Parathyroid adenoma (tissue), 2 donors: ENCODE results near the gene CSMD2.

ENCODE experiments used
- H2AFZ ChIP-seq: fragments of 300-600 bp; sonication (generic); one replicate; pipeline ENCODE4 v1.7.0; 2017; ENCODE audit warnings: antibody characterized with exemption, mild to moderate bottlenecking
- H3K27ac ChIP-seq: fragments of 300-600 bp; sonication (generic); one replicate; pipeline ENCODE4 v1.7.0; 2017
- H3K27me3 ChIP-seq: fragments of 300-600 bp; sonication (generic); one replicate; pipeline ENCODE4 v1.7.0; 2017; ENCODE audit warnings: low read length; ENCODE audit not compliant: control insufficient read depth, insufficient read depth
- H3K36me3 ChIP-seq: fragments of 300-600 bp; sonication (generic); one replicate; pipeline ENCODE4 v1.7.0; 2017; ENCODE audit warnings: low read length; ENCODE audit not compliant: control insufficient read depth, insufficient read depth
- H3K4me1 ChIP-seq: fragments of 300-600 bp; sonication (generic); one replicate; pipeline ENCODE4 v1.7.0; 2017; ENCODE audit warnings: control low read depth
- H3K4me2 ChIP-seq: fragments of 300-600 bp; sonication (generic); one replicate; pipeline ENCODE4 v1.7.0; 2017; ENCODE audit warnings: low read length
- H3K4me3 ChIP-seq: fragments of 300-600 bp; sonication (generic); one replicate; pipeline ENCODE4 v1.7.0; 2017; ENCODE audit warnings: low read depth, low read length
- H3K79me2 ChIP-seq: fragments of 300-600 bp; sonication (generic); one replicate; pipeline ENCODE4 v1.7.0; 2017; ENCODE audit warnings: control low read depth
- H3K9ac ChIP-seq: fragments of 300-600 bp; sonication (generic); one replicate; pipeline ENCODE4 v1.7.0; 2017; ENCODE audit warnings: mild to moderate bottlenecking
- H3K9me3 ChIP-seq: fragments of 300-600 bp; sonication (generic); one replicate; pipeline ENCODE4 v1.7.0; 2017; ENCODE audit warnings: low read length; ENCODE audit not compliant: control insufficient read depth
- CTCF ChIP-seq: fragments of 300-600 bp; sonication (generic); IDR thresholded peaks from one replicate; pipeline ENCODE4 v1.7.0; 2017; ENCODE audit warnings: antibody characterized with exemption, mild to moderate bottlenecking
- donor health status: primary hyperparathyroidism.

The CSMD2 gene

GRCh38 chr1:33814166-33814565 lies 350.9 kb downstream of the CSMD2 start:
- H3K79me2 ChIP-seq, result no peaks in the 10 kb centered on the region
- no peak overlapping the region for H3K9ac ChIP-seq
- no peak overlapping the region for H3K27ac ChIP-seq
- H3K9me3 ChIP-seq, result no peaks in the 10 kb centered on the region
- H3K4me3 ChIP-seq, result no peak overlapping the region
- H2AFZ ChIP-seq, result no peak overlapping the region
- no peaks in the 10 kb centered on the region for H3K4me1 ChIP-seq
- TF ChIP-seq CTCF, result no peak
- no peaks in the 10 kb centered on the region for H3K36me3 ChIP-seq
- H3K27me3 ChIP-seq, result no peaks in the 10 kb centered on the region
- no peak overlapping the region for H3K4me2 ChIP-seq

DNA sequence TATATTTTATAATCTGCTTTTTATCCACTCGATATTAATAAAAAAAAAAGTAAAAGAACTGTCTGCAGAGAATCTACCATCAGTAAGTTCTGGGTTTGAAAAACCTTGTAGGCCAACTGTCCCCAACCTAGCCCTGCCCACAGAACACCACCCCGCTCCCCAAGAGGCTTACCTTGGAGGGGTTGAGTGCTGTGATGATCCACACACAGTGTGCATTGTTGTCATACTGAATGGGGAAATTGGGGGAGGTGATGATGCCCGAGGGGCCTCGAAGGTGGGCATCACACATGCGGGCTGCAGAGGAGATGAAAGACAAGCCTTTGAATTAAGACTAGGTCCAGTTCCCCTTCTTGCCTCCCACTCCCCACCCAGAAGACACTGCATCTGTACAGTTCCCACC lies 354.5 kb downstream of the CSMD2 start:
- H3K9me3 ChIP-seq, result no peaks in the 10 kb centered on the region
- no peak overlapping the region for H3K27ac ChIP-seq
- H3K27me3 ChIP-seq, result no peaks in the 10 kb centered on the region
- H3K4me1 ChIP-seq, result no peaks in the 10 kb centered on the region
- no peak overlapping the region for H3K4me2 ChIP-seq
- no peak overlapping the region for H3K9ac ChIP-seq
- H3K79me2 ChIP-seq, result no peaks in the 10 kb centered on the region
- no peak overlapping the region for H2AFZ ChIP-seq
- TF ChIP-seq CTCF, result no peak
- H3K36me3 ChIP-seq, result no peaks in the 10 kb centered on the region
- no peak overlapping the region for H3K4me3 ChIP-seq

GRCh38 chr1:33805988-33806387 lies 359.0 kb downstream of the CSMD2 start:
- H3K27ac ChIP-seq, result no peak overlapping the region
- no peak overlapping the region for H3K9ac ChIP-seq
- H3K27me3 ChIP-seq, result no peaks in the 10 kb centered on the region
- no peaks in the 10 kb centered on the region for H3K9me3 ChIP-seq
- H3K4me1 ChIP-seq, result no peaks in the 10 kb centered on the region
- H3K79me2 ChIP-seq, result no peaks in the 10 kb centered on the region
- H3K4me3 ChIP-seq, result no peak overlapping the region
- no peak overlapping the region for H2AFZ ChIP-seq
- no peaks in the 10 kb centered on the region for H3K36me3 ChIP-seq
- TF ChIP-seq CTCF, result no peak
- no peak overlapping the region for H3K4me2 ChIP-seq

- no peaks in the 10 kb centered on the region for H3K36me3 ChIP-seq
Observed at GRCh38 chr1:33802268-33802667, 362.8 kb downstream of the CSMD2 start.

More at GRCh38 chr1:33802268-33802667, 362.8 kb downstream of the CSMD2 start:
- no peaks in the 10 kb centered on the region for H3K27me3 ChIP-seq
- no peak for TF ChIP-seq CTCF
- H3K27ac ChIP-seq, result no peak overlapping the region
- no peak overlapping the region for H3K9ac ChIP-seq
- H3K4me2 ChIP-seq, result no peak overlapping the region
- no peak overlapping the region for H2AFZ ChIP-seq
- H3K4me3 ChIP-seq, result no peak overlapping the region
- no peaks in the 10 kb centered on the region for H3K79me2 ChIP-seq
- no peaks in the 10 kb centered on the region for H3K4me1 ChIP-seq
- H3K9me3 ChIP-seq, result no peaks in the 10 kb centered on the region
